ENCODE results near the gene DOCK10.

GRCh38 chr2:224817676-224818075 lies 224.6 kb downstream of the DOCK10 start:
- TF ChIP-seq CTCF (IDR thresholded peaks at IDR 0.05; ENCODE audit: poor library complexity) (no peak), EZH2 (IDR thresholded peaks at IDR 0.05; ENCODE audit: borderline replicate concordance) (no peak)
